ENCODE measurements around the gene MCRIP1.

MCRIP1 gene

DNA sequence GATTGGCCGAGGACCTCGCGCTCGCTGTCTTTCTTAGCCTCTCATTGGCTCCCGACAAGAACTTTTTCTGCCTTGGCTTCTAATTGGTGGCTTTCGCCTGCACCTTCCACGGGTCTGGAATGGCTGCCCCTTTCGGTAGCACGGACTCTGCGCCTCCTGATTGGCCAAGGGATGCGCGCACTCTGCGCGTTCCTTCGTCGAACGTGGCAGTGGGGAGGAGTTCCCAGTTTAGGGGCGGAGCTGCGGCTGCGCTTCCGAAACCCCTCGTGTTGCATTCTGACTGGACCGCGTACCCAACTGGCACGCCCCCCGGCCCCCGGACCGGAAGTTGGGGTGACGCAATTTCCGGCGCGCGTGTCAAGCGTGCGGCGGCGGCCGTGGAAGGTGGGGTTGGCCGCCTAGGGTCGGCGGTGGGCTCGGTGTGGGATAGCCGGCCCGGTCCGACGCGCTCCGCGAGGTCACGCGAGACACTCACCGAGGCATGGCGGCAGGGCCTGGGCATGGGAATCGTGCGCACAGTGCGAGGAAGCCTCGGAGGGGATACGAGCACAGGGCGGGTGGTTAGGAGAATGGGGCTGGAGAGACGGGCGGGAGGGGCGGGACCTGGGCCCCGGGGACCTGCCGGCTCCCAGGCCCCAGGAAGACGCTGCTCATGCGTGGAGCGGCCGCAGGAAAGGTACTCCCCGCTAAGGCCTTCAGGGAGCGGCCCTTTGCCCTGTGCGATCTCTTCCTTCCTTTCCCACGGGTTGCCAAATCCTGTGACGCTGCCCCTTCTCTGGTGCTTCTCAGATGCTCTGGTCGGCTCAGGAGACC, 27.9 kb upstream of the MCRIP1 start:
- DNase-seq, result peak; percentile 100

DNA sequence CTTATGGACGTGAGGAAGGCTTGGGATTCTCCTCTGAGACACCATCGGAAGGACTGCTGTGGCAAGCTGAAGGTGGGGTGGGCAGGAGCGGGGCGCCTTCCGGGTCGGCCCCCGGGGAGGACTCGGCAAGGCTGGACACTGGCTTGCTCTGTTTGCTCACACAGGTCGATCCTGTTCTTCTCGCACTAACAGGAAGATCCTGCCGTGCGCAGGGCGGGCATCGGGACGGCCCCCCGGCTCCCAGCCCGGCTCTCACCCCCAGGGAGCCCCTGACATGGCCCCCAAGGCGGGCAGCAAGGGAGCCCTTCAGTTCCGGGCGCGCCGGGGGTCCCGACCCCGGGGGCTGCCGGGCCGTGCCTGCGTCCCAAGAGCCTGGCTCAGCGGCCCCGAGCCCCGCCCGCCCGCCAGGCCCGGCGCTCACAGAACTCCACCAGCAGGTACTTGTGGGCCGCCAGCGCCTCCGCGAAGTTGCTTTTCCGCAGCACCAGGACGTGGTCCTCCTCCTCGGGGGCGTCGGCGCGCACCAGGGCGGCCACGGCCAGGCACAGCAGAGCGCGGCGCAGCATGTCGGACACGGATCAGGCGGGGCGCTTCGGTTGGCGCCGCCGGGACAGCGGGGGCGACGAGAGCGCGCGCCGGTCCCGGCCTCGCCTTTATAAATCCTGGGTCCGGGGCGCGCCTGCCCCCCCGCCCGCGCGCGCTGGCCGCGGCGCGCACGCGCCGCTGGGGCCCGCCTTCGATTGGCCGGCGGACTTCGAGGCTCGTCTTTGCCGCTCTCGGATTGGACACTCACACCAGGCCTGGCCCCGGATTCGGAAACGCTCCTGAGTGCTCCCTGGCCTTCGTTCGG, 27.0 kb upstream of the MCRIP1 start, which contains the start of gene P4HB:
P4HB (minus strand) TSS at position 630 of the 850 bp plus-strand sequence; CDS start at position 566, 64 bp downstream.
- no peak for DNase-seq

DNA sequence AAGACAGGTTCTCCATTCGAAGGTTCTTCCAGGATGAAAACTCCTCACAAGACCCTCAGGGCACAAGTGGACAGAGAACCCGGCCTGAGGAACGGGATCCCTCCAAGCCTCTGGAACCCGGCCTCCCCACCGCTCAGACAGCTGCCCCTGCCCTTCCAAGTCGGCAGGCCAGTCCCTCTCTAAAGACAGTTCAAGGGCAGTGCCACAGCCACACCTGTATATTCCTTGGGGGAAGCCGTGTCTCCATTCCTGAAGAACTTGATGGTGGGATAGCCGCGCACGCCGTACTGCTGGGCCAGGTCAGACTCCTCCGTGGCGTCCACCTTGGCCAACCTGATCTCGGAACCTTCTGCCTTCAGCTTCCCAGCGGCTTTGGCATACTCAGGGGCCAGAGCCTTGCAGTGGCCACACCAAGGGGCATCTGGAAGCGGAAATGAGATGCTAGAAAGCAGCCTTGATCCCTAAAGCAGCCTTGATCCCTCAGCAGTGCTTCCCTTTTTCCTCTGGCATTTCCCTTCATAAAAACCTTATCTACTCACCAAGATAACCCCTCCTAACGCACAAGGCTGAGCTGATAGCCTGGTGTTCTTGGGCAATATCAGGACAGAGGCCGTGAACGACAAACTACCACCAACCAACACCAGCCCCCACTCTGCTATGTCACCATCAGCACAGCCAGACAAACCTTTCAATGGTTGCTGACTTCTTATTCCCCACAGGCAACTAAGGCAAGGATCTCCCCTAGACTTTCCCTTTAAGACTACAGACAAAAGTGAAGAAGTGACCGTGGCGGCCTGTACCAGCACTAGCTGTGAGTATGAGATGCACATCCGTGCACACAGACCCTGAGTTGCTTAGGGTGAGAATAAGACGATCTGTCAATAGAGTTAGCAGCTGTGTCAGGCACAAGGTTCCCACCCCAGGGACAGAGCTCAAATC, 26.1 kb upstream of the MCRIP1 start:
- DNase-seq, result no peak

DNA sequence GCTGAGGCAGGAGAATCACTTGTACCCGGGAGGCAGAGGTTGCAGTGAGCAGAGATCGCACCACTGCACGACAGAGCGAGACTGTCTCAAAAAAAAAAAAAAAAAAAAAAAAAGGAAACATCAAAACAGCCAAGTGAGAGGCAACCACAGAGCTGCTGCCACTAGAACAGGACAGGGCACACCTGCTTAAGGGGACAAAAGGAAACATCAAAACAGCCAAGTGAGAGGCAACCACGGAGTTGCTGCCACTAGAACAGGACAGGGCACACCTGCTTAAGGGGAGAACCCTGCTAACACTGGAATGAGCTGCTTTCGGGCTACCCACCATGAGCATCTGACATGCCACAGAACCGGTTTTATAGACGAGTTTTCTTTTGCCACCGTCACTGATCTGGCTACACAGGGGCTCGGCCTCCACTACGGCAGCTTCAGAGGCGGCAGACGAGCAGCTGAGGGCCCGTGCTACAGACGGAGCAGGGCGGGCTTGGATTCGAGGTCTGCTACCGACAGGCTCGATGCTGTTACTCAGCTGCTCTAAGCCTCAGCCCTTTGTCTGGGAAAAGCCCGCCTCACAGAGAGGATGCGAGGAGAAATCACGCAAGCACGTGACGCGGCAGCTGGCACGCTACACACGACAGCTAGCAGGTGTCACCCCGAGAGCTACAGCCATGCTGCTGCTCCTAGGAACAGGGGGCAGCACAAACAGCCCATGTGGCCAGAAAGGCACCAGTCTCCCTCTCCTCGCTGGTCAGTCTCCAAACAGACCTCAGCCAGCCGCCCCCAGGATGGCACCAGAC, 25.3 kb upstream of the MCRIP1 start:
- no peak for DNase-seq

DNA sequence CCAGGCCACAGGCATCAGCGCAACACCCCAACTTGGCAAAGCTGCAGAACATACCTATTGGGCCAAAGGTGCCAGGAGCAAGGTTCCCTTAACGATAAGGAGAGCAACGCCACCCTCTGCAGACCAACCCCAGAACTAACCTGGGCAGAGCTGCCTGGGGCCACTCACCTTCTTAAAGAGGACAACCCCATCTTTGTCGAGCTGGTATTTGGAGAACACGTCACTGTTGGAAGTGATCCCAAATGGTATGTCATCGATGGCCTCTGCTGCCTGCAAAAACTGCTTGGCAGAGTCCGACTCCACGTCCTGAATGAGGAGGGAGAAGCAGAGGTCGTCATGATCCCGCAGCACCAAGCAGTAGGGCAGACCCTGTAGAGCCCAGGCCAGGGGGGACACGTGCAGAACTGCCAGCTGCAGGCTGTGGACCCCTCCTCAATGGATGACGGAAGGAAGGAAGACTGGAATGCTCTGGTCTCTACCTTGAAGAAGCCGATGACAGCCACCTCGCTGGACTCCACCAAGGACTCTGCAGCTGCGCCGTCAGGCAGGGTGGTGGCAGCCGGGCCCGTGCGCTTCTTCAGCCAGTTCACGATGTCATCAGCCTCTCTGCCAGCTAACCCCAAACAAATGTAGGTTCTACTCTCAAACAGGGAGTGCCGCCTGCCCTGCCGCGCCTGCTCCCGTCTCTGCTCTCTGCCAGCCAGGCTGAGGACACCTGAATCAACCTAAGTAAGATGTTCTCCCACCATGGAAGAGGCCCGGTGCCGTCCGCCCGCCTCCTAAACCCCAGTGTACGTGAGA, 22.1 kb upstream of the MCRIP1 start:
- DNase-seq, result no peak

DNA sequence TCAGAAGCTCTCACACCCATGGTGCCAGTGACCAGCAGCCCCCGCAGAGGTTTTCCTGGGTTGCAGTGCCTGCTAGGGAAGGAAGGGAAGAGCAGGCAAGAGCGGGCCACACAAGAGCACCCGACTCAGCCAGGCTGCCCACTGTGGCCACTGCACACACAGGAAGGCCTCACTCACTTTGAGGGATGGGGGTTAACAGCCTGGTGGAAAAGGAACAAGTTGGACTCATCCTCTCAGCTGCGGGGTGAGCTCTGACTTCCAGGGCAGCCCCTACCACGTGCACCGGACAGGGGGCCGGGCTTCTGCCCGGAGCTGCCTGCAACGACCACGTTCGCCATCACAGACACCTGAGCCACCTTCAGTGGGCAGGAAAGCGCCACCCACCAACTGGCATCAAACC, 19.1 kb upstream of the MCRIP1 start:
- DNase-seq, result no peak

DNA sequence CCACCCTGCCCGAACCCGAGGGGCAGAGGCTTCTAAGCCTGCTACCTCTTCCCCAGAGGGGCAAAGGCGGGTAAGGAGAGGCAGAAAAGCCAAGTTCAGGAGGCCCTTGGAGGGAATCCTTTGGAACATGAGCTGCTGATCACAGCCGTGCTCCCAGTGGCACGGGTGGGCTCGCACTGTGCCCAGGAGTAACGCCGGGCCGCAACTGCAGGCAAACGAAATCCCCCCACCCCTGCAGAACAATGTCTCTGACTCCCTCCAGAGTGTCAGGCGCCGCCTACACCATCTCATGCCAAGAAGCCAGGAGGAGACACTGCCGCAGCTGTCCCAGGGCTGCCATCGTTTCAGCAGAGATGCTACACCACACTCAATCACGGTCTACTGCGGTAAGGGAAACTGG, 18.3 kb upstream of the MCRIP1 start:
- DNase-seq, result no peak

DNA sequence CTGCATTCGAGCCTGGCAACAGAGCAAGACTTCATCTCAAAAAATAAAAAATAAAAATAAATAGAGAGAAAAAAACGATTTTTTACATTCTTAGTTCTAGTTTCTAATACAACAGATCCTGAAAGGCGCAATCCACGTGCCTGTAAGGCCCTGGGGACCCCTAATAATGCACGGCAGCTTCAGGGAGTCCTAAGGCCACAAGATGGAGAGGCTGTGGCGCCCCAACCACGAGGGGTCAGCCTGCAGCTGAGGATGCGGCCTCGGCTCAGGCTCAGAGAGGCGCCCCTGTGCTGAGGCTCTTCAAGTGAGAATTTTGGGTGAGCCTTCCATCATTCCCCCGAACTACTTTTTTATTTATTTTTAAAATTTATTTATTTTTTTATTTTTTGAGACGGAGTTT, 16.4 kb upstream of the MCRIP1 start:
- DNase-seq, result no peak

DNA sequence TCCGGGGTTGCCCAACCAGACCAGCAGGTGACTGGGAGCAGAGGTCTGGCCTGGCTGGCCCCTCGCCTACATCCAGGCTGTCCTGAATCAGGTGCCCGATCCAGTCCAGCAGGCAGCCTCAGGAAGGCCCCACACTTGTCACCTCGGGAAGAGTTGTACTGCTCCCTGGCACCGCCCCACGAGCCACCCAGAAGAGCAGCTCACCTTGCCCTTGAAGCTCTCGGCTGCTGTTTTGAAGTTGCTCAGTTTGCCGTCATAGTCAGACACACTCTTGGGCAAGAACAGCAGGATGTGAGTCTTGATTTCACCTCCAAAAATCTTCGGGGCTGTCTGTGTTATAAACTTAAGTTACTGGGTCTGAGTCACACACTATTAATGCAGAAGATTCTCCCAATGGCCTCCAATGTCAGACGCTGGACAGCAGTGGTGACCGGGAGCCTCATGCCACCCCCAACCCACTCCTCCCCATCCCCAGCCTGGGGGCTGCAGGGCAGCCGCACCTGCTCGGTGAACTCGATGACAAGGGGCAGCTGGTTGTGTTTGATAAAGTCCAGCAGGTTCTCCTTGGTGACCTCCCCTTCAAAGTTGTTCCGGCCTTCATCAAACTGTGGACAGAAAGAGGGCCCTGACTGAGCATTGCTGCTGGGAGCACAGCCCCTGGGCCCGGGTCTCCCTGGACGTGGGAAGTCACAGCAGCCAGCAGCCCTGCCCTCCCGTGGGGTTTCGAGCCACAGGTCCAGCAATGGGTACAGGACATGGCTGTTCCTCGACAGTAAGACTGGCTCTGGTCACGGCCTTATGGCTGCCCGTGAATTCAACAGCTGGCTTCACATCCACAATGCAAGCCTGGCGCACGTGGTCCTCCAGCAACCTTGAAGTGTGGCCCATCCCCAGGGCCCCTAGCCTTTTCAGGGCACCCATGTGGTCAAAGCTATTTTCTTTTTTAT, 13.9 kb upstream of the MCRIP1 start:
- DNase-seq, result no peak

DNA sequence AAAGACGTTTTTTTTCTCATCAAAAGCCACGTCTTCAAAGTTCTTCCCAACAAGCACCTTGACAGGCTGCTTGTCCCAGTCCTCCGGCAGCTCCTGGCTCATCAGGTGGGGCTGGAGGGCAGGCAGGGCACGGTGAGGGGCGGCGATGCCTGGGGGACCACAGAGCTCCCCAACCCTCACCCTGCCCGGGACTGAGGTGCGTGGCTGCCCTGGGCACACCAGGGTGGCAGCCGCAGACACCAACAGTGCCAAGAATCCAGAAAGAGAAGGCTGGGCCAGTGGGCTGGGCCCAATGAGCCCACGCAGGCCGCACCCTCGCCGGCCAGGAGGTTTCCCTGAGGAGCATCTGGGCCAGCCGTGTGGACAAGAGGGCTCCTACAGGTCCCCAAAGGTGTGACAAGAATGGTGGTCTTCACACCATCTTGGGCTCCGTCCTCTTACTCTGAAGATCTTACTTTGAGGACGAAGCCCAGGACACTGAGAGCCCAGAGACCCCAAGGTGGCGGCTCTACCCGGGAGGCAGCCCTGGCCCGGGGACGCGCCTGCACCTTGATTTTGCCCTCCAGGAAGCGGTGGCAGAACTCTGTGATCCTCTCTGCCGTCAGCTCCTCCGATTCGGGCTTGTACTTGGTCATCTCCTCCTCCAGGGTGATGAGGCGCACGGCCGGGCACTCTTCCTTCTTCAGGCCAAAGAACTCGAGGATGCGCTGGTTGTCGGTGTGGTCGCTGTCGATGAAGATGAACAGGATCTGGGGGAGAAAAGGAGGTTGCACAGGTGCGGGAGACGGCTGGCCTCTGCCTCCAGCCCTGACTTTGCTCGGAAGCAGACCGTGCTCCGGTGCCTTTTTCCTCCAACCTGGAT, 13.0 kb upstream of the MCRIP1 start:
- DNase-seq, result no peak

DNA sequence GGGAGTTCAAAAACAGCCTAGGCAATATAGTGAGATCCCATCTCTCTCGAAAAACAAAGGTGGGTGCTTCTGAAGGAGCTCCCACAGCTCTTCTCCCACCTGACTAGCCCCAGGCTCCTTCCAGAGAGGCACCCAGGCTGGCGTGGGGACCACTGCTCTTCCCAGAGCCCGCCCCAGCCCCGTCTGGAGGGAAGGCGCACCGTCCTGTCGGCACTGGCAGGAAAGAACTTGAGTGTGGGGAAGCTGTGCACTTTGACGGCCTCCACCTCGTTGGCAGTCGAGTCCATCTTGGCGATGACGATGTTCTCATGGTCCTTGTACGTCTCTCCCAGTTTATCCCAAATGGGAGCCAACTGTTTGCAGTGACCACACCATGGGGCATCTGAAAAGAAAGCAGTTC, 12.3 kb upstream of the MCRIP1 start:
- no peak for DNase-seq

DNA sequence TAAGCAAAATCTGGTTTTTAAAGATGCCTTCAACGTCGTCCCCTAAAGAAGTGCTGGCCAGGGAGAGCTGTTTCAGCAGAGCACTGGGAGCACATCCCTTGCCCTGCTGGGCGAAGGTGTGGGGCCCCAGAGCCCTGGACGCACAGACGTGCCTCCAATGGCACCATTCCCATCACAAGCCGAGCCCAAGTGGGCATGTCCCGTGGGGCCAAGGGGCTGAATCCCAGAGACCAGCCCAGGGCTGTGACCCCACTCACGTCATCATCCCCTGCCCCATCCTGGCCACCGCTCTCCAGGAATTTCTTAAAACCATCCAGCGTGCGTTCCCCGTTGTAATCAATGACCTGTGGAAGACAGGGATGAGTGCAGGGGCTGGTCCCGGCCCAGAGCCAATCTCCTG, 11.8 kb upstream of the MCRIP1 start:
- no peak for DNase-seq

DNA sequence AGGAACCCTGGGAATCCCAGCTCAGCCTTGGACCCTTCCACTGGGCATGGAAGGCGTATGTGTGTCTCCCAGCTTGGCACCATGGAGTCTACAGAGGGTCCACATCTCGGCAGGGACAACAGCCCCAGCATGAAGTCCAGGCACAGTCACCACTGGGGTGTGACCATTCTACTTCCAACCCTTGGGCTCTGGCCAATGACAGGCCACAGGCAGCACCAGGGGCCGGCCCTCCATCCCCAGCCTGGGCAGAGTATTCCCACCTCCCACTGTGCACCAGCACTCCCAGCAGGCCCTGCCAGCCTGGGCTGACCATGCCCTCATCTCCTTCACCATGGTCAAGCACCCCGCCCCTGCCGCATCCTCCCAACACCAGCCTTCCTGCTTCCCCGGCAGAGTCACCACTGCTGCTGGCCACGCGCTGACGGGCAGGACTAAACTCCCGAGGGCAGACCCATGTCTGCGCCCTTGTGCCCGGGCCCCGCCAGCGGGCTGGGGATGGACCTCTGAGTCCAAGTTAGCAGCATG, 11.3 kb upstream of the MCRIP1 start:
- no peak for DNase-seq

DNA sequence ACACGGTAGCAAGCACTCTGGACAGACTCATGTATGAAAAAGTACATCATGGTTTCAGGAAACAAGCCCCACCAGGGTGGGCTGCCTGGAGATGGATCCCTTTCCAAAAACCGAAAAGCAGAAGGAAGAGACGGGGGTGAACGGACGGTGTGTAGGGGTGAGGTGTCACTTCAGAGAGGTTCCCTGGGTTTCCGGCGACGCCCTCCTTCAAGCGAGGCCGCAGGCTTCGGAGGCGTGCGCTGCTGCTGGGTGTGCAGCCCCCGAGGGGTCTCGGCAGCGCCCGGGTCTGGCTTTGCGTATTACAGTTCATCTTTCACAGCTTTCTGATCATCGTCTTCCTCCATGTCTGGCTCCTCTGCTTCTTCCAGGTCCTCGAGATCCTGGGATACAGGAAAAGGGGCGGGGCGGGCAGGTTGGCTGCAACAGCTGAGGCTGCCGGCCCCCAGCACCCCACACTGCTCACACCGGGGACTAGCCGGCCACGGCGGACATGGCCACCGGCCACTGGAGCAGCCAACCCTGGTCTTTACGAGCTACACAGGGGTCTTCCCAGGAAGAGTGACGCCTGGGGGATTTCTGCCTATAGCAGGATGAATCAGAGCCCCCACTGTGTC, 10.7 kb upstream of the MCRIP1 start:
- no peak for DNase-seq

DNA sequence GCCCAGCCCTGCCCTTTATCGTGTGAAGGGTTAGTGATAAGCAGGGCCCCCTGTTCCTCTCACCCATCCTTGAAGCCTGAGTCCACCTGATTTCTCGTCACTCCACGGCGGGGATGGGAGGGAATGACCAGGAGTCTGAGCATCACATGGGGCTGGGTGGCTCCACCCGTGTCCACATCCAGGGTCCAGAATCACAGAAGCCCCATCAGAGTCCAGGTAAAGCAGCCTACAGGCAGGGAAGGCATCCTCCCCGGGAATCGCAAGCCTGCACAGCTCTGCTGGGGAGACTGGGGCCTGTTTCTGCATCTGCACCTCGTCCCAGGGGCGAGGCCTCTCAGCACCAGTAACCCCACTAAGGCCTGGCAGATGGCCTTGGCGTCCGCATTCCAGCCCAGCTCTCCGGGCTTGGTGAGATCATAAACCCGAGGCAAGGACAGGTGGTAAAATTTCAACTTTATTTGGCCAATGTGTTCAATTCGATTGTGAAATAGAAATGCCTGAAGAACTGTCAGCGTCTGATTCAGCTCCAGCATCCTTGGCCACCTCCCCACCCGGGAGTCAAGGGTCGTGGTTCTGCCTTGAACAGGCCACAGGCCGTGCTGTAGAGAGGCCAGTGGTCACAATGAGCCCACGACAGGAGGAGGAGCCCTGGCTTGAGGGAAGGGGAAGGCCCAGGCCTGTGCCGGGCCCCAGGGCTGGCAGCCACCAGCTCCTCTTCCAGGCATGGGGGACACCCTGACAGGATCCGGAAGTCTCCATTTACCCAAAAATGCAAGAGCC, 9.8 kb upstream of the MCRIP1 start:
- DNase-seq, result no peak

DNA sequence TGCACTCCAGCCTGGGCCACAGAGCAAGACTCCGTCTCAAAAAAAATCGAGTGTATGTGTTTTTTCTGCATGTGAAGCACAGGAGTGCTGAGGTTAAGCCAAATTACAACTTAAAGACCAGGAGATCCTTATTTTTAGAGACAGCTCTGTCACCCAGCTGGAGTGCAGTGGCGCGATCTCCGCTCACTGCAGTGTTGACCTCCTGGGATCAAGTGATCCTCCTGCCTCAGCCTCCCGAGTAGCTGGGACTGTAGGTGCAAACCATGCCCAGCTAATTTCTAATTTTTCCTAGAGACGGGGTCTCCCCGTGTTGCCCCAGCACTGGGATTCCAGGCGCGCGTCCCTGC, 9.3 kb upstream of the MCRIP1 start:
- no peak for DNase-seq

DNA sequence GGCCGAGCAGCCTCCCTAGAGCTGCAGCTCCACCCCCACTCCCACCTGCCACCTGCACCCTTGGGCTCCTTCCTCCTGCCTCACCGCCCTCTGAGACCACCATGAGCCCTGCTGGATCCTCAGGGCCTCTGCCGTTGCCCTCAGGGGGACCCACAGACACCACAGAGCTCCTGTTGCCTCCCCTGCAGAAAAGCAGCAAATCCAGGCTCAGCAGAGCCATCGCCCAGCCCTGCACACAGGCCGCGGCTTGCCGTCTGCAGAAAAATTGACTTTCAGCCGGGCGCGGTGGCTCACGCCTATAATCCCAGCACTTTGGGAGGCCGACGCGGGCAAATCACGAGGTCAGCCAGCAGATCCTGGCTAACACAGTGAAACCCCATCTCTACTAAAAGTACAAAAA, 8.8 kb upstream of the MCRIP1 start:
- DNase-seq, result no peak

Measured in CD4-positive, alpha-beta T cell treated with Interferon gamma for 1 hour (primary cell).